Measurements from ENCODE around the gene OR8G1. TPM values are rescaled to one million over a fixed set of nuclear protein-coding genes. Genes with fewer than 3 reads are reported as not detected.

Gene OR8G1
- total and polyA plus RNA-seq, 11 donors = not detected

DNA sequence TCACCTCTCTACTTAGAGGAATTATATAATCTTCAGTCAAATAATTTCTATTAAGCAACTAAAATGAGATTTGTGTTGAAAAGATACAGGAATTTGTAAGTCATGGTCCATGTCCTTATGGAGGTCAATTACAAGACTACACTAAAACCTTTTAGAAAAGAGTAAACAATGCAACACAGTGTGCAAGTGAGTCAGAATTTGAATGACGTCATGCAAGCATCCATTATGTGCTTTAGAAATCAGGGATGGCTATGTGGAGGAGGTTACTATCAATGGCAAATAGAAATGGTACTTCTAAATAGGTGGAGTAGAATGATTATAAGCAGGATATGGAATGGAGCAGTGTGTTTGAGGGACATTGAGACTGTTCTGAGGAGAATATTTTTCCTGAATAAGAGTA is 41.2 kb upstream of the OR8G1 start:
- intact Hi-C loops (cut with DNase I) = loop anchor here in 4 of 10 donors (5.0 to 10.0 kb wide), 2 partner anchors 125 to 127 kb away; no protein-coding TSS in a partner anchor
- TF ChIP-seq POLR2A (IDR thresholded peaks at IDR 0.05) = no peak
- TF ChIP-seq, protein P1, sequence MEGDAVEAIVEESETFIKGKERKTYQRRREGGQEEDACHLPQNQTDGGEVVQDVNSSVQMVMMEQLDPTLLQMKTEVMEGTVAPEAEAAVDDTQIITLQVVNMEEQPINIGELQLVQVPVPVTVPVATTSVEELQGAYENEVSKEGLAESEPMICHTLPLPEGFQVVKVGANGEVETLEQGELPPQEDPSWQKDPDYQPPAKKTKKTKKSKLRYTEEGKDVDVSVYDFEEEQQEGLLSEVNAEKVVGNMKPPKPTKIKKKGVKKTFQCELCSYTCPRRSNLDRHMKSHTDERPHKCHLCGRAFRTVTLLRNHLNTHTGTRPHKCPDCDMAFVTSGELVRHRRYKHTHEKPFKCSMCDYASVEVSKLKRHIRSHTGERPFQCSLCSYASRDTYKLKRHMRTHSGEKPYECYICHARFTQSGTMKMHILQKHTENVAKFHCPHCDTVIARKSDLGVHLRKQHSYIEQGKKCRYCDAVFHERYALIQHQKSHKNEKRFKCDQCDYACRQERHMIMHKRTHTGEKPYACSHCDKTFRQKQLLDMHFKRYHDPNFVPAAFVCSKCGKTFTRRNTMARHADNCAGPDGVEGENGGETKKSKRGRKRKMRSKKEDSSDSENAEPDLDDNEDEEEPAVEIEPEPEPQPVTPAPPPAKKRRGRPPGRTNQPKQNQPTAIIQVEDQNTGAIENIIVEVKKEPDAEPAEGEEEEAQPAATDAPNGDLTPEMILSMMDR (IDR thresholded peaks at IDR 0.05) = no peak

DNA sequence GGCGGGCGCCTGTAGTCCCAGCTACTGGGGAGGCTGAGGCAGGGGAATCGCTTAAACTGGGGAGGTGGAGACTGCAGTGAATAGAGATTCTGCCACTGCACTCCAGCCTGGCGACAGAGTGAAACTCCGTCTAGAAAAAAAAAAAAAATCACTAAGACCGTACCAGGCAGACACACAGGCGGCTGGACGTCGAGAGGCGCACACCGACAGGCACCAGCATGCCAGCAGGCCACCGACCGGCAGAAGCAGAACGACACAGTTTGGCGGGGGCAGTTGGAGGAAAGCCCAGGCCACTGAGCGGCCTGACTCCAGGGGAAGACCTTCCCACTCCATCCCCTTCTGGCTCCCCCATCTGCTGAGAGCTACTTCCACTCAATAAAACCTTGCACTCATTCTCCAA is 40.2 kb upstream of the OR8G1 start:
- Histone ChIP-seq H3K27ac (no peak overlapping the region), H3K9me3 (no peaks in the 10 kb centered on the region), H3K4me1 (no peaks in the 10 kb centered on the region), H3K36me3 (no peaks in the 10 kb centered on the region), H3K4me3 (no peak overlapping the region), H3K27me3 (no peaks in the 10 kb centered on the region)
- intact Hi-C loops (cut with DNase I) = no loop called here
- ATAC-seq (no peak), DNase-seq (no peak)
- 91 to 94% (median 93%) methylated on average over 16 of the region's 16 CpGs for WGBS, 4 donors
- TF ChIP-seq POLR2A (IDR thresholded peaks at IDR 0.05) = no peak

More for the DNA sequence above, 41.2 kb upstream of the OR8G1 start:
- H3K4me3 ChIP-seq = no peak overlapping the region
- WGBS, 4 donors = 53 to 67% (median 66%) methylated on average over 1 of the region's 1 CpG
- DNase-seq = no peak
- no peaks in the 10 kb centered on the region for H3K9me3 ChIP-seq
- H3K4me1 ChIP-seq = peaks cover 0 to 3% (median 0%) of the 10 kb centered on the region in 12 donors
- H3K36me3 ChIP-seq = no peaks in the 10 kb centered on the region
- H3K27ac ChIP-seq = no peak overlapping the region
- ATAC-seq = no peak
- no peaks in the 10 kb centered on the region for H3K27me3 ChIP-seq

DNA sequence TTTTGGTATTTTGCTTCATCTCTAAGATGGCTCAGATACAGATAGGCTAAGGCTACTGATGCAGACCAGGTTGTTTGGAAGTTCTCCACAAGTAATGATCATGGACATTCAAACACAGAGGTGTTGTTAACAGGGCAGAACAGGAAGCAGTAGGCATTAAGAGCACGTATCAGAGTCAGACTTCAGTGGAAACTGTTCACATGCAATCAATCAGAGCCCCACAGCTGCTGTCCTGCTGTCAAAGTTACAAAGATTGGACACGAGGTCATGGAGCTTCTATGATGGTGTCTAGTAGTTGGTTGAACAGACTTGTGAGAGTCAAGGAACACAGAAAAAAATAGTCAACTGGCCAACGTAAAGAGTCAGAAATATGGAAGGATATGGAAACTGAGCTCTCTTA is 37.9 kb upstream of the OR8G1 start:
- H3K27ac ChIP-seq = no peak overlapping the region
- TF ChIP-seq, protein P1 (IDR thresholded peaks at IDR 0.05) = no peak
- TF ChIP-seq POLR2A (IDR thresholded peaks at IDR 0.05) = no peak
- DNase-seq (no peak), ATAC-seq (no peak)
- H3K27me3 ChIP-seq = no peaks in the 10 kb centered on the region
- intact Hi-C loops (cut with DNase I) = no loop called here
- WGBS, 4 donors = 34 to 56% (median 49%) methylated on average over 3 of the region's 3 CpGs
- no peaks in the 10 kb centered on the region for H3K36me3 ChIP-seq
- H3K4me1 ChIP-seq = no peaks in the 10 kb centered on the region
- no peak overlapping the region for H3K4me3 ChIP-seq
- H3K9me3 ChIP-seq = no peaks in the 10 kb centered on the region

DNA sequence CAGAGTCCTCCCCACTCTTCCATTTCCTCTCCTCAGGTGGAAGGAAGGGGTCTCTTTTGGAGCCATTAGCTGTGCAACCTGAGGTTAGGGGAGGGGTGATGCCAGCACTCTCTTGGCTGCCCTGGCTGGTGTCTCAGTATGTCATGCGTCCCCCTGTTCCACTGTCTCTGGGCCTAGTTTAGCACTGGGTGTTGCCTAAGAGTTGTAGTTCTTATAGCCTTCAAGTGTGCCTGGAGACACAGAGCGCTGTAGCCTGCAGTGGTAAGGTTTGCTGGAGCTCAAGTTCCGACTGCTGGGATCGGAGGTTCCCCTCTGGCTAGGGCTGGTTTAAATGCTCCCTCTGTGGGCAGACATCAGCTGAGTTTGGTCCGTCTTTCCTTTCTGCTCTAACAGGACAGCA is 36.9 kb upstream of the OR8G1 start:
- H3K27ac ChIP-seq = no peak overlapping the region
- peaks cover 0 to under 1% (median 0%) of the 10 kb centered on the region in 9 donors for H3K27me3 ChIP-seq
- WGBS, 4 donors = 77 to 84% (median 83%) methylated on average over 5 of the region's 5 CpGs
- ATAC-seq (no peak), DNase-seq (no peak)
- no peak overlapping the region for H3K4me3 ChIP-seq
- H3K9me3 ChIP-seq = no peaks in the 10 kb centered on the region
- intact Hi-C loops (cut with DNase I) = no loop called here
- TF ChIP-seq, protein P1 (IDR thresholded peaks at IDR 0.05) = no peak
- TF ChIP-seq POLR2A (IDR thresholded peaks at IDR 0.05) = no peak
- H3K36me3 ChIP-seq = no peaks in the 10 kb centered on the region
- H3K4me1 ChIP-seq = no peaks in the 10 kb centered on the region

DNA sequence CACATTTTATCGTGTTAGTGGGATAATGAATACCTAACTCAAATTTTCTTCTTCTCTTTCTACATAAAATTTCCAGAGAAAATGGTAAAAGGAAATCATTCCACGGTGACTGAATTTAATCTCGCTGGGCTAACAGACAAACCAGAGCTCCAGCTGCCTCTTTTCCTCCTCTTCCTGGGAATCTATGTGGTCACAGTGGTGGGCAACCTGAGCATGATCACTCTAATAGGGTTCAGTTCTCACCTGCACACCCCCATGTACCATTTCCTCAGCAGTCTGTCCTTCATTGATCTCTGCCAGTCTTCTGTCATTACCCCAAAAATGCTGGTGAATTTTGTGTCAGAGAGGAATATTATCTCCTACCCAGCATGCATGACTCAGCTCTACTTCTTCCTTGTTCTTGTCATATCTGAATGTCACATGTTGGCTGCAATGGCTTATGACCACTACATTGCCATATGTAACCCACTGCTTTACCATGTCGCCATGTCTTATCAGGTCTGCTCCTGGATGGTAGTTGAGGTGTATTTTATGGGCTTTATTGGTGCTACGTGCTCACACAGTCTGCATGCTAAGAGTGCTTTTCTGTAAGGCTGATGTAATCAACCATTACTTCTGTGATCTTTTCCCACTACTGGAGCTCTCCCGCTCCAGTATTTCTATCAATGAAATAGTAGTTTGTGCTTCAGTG is 33.6 kb upstream of the OR8G1 start:
- Histone ChIP-seq H3K4me1 (no peaks in the 10 kb centered on the region), H3K27ac (no peak overlapping the region), H3K9me3 (no peaks in the 10 kb centered on the region), H3K36me3 (no peaks in the 10 kb centered on the region), H3K27me3 (peaks cover 0 to 5% (median 0%) of the 10 kb centered on the region in 9 donors), H3K4me3 (no peak overlapping the region)
- intact Hi-C loops (cut with DNase I) = no loop called here
- DNase-seq (no peak), ATAC-seq (no peak)
- 68 to 88% (median 75%) methylated on average over 6 of the region's 6 CpGs for WGBS, 4 donors
- TF ChIP-seq, protein P1 (IDR thresholded peaks at IDR 0.05) = no peak
- no peak for TF ChIP-seq POLR2A (IDR thresholded peaks at IDR 0.05)

Measured in heart left ventricle (tissue), 16 donors.